Esophagus muscularis mucosa (tissue), 4 donors: Measurements from ENCODE around the gene SLC5A8.
"Not testable (repeated sequence)": the region's sequence is repeated elsewhere in the genome, so short reads cannot be mapped to it uniquely, and the experiment has no call there.

Experiments
- CTCF ChIP-seq, 3 experiments: fragments of 200-600 bp in 2 of 3; fragments of 450-650 bp in 1 of 3; sonication (generic) in 2 of 3; IDR thresholded peaks; one replicate each; pipeline ENCODE4 v1.5.1; 2017 to 2019; ENCODE audit warnings: antibody characterized with exemption in 3 of 3, mild to moderate bottlenecking in 2 of 3, moderate library complexity in 1 of 3
- EP300 ChIP-seq: sonication (generic); formaldehyde crosslinking; IDR thresholded peaks from one replicate; pipeline ENCODE4 v1.6.1; 2017; ENCODE audit warnings: antibody characterized with exemption
- POLR2A ChIP-seq: fragments of 450-650 bp; IDR thresholded peaks from one replicate; pipeline ENCODE4 v1.6.1; 2017; ENCODE audit warnings: antibody characterized with exemption, moderate library complexity, mild to moderate bottlenecking, low read depth
- POLR2AphosphoS5 ChIP-seq, 2 donors: sonication (generic); formaldehyde crosslinking; IDR thresholded peaks; one replicate each; pipeline ENCODE4 v1.6.1; 2017; ENCODE audit warnings: antibody characterized with exemption in 2 of 2

- not testable (repeated sequence) for TF ChIP-seq CTCF (IDR thresholded peaks at IDR 0.05); EP300; POLR2A; POLR2AphosphoS5 (IDR thresholded peaks at IDR 0.05)
These were observed 64.1 kb downstream of the SLC5A8 start for GRCh38 chr12:101145777-101146431.
